Nucleus accumbens (tissue), 56 donors: Measurements from ENCODE around the gene SPTBN5.
"Not testable (repeated sequence)": the region's sequence is repeated elsewhere in the genome, so short reads cannot be mapped to it uniquely, and the experiment has no call there.

Experiments used
- DNase-seq, 56 donors: peaks; one replicate each; lab custom pipeline; 2025; lab: John Stamatoyannopoulos, UW

The SPTBN5 gene

GRCh38 chr15:41850482-41851166 lies 43.2 kb downstream of the SPTBN5 start:
- DNase-seq: no peak

- no peak for DNase-seq
These were observed 44.0 kb downstream of the SPTBN5 start for GRCh38 chr15:41849861-41850260.

GRCh38 chr15:41849204-41849603 lies 44.6 kb downstream of the SPTBN5 start:
- no peak for DNase-seq

GRCh38 chr15:41848631-41849030 lies 45.2 kb downstream of the SPTBN5 start:
- DNase-seq: no peak

GRCh38 chr15:41847981-41848380 lies 45.9 kb downstream of the SPTBN5 start:
- DNase-seq: no peak

GRCh38 chr15:41847206-41847605 lies 46.6 kb downstream of the SPTBN5 start:
- DNase-seq: no peak

- DNase-seq: no peak
These were observed 49.0 kb downstream of the SPTBN5 start for GRCh38 chr15:41844814-41845213.

- no peak for DNase-seq
These were observed 50.3 kb downstream of the SPTBN5 start for GRCh38 chr15:41843571-41843970.

- DNase-seq: no peak
These were observed 51.6 kb downstream of the SPTBN5 start for GRCh38 chr15:41842229-41842628.

GRCh38 chr15:41841131-41841530 lies 52.7 kb downstream of the SPTBN5 start:
- no peak for DNase-seq

GRCh38 chr15:41840673-41841072 lies 53.2 kb downstream of the SPTBN5 start:
- no peak for DNase-seq

GRCh38 chr15:41839781-41840491 lies 53.9 kb downstream of the SPTBN5 start:
- no peak for DNase-seq

- DNase-seq: no peak
These were observed 55.4 kb downstream of the SPTBN5 start, which contains the start of gene PLA2G4B for GRCh38 chr15:41838400-41838897. TSS of gene PLA2G4B (plus strand) at chr15:41838847. CDS start at chr15:41838914, 67 bp downstream.

- no peak for DNase-seq
These were observed 57.0 kb downstream of the SPTBN5 start for GRCh38 chr15:41836713-41837454.

- no peak for DNase-seq
These were observed 57.8 kb downstream of the SPTBN5 start for GRCh38 chr15:41836073-41836472.

- no peak for DNase-seq
These were observed 59.8 kb downstream of the SPTBN5 start for GRCh38 chr15:41834096-41834495.

GRCh38 chr15:41832875-41833274 lies 61.0 kb downstream of the SPTBN5 start:
- DNase-seq: no peak

GRCh38 chr15:41832208-41832607 lies 61.6 kb downstream of the SPTBN5 start:
- no peak for DNase-seq

- DNase-seq: not testable (repeated sequence)
These were observed 62.6 kb downstream of the SPTBN5 start for GRCh38 chr15:41831291-41831690.

- DNase-seq: no peak
These were observed 63.8 kb downstream of the SPTBN5 start for GRCh38 chr15:41829959-41830646.

GRCh38 chr15:41828807-41829141 lies 65.1 kb downstream of the SPTBN5 start:
- no peak for DNase-seq
